ENCODE data around the gene NFILZ. TPM values are rescaled to one million over a fixed set of nuclear protein-coding genes. Genes with fewer than 3 reads are reported as not detected.

NFILZ gene
- total RNA-seq, 1 experiment from 2014 or later = not detected

DNA sequence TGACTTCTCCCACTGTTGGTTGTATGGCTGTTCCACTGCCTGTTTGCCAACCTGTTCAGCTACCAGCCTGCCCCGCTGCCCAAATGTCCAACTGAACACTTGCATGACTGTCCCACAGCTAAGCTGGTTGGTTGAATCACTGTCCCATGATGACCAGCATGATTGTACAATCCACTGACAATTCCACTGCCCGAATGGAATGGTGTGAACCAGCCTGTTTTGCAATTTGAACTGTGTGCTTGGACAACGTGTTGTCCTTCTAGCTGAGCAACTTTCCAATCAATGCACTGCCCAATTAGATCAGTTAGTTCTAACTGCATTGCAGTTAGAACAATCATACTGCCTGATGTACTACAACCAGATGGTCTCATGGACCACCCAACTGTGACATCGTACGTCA is 28.6 kb upstream of the NFILZ start:
- no peak for DNase-seq (ENCODE audit: low read depth, low spot score)

More for the DNA sequence above, 28.6 kb upstream of the NFILZ start:
- RAD21 ChIA-PET (ENCODE audit: low non-redundant PET in 1 of 2, low total read pairs in 2 of 2, uncharacterized antibody in 2 of 2, unreplicated experiment in 2 of 2) = no interaction called here
- H2AFZ ChIP-seq (ENCODE audit: low read depth, low read length, poor library complexity, severe bottlenecking) = no peak overlapping the region
- H3K27ac ChIP-seq (ENCODE audit: low read depth, low read length) = no peak overlapping the region
- H3K79me2 ChIP-seq (ENCODE audit: insufficient read depth, low read length) = no peaks in the 10 kb centered on the region
- H3K9me3 ChIP-seq (ENCODE audit: control insufficient read depth in 1 of 2, insufficient read depth in 1 of 2, low read depth in 1 of 2, low read length in 2 of 2) = peaks cover 0 to 5% of the 10 kb centered on the region in 2 experiments; a peak in 2 of 4 replicates
- H3K4me2 ChIP-seq (ENCODE audit: low read length) = no peak overlapping the region
- POLR2A ChIA-PET = no interaction called here
- no peaks in the 10 kb centered on the region for H3K27me3 ChIP-seq (ENCODE audit: insufficient read depth, low read length)
- no peaks in the 10 kb centered on the region for H4K20me1 ChIP-seq (ENCODE audit: insufficient read depth)
- H3K9me2 ChIP-seq (ENCODE audit: insufficient read depth) = no peaks in the 10 kb centered on the region
- CTCF ChIA-PET = no interaction called here
- H3K36me3 ChIP-seq (ENCODE audit: control insufficient read depth in 1 of 2, insufficient read depth in 2 of 2, low read length in 2 of 2) = no peaks in the 10 kb centered on the region
- ATAC-seq = no peak
- TF ChIP-seq, protein P1, sequence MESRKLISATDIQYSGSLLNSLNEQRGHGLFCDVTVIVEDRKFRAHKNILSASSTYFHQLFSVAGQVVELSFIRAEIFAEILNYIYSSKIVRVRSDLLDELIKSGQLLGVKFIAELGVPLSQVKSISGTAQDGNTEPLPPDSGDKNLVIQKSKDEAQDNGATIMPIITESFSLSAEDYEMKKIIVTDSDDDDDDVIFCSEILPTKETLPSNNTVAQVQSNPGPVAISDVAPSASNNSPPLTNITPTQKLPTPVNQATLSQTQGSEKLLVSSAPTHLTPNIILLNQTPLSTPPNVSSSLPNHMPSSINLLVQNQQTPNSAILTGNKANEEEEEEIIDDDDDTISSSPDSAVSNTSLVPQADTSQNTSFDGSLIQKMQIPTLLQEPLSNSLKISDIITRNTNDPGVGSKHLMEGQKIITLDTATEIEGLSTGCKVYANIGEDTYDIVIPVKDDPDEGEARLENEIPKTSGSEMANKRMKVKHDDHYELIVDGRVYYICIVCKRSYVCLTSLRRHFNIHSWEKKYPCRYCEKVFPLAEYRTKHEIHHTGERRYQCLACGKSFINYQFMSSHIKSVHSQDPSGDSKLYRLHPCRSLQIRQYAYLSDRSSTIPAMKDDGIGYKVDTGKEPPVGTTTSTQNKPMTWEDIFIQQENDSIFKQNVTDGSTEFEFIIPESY (IDR thresholded peaks at IDR 0.05; ENCODE audit: extremely low read depth, insufficient replicate concordance, low read length) = no peak
- TF ChIP-seq EZH2 (IDR thresholded peaks at IDR 0.05) = no peak
- TF ChIP-seq EGR1 (IDR thresholded peaks at IDR 0.05; ENCODE audit: low read depth) = no peak
- no peak for TF ChIP-seq POLR2A (IDR thresholded peaks at IDR 0.05; ENCODE audit: borderline replicate concordance, extremely low read depth, insufficient read depth, insufficient read length)
- no peak for TF ChIP-seq ZNF274 (IDR thresholded peaks at IDR 0.05; ENCODE audit: low read depth, low read length)
- no peak for TF ChIP-seq POLR2AphosphoS5 (IDR thresholded peaks at IDR 0.05; ENCODE audit: low read depth, low read length)
- no peak for TF ChIP-seq EZH2phosphoT487 (IDR thresholded peaks at IDR 0.05; ENCODE audit: borderline replicate concordance)
- TF ChIP-seq JUND (IDR thresholded peaks at IDR 0.05) = no peak
- TF ChIP-seq MAX (IDR thresholded peaks at IDR 0.05) = no peak
- TF ChIP-seq, protein P2, sequence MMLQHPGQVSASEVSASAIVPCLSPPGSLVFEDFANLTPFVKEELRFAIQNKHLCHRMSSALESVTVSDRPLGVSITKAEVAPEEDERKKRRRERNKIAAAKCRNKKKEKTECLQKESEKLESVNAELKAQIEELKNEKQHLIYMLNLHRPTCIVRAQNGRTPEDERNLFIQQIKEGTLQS (IDR thresholded peaks at IDR 0.05) = no peak
- no peak for TF ChIP-seq YY1 (IDR thresholded peaks at IDR 0.05; ENCODE audit: extremely low read depth, insufficient replicate concordance, low read depth, low read length)
- TF ChIP-seq ELF1 (IDR thresholded peaks at IDR 0.05; ENCODE audit: borderline replicate concordance, low read depth) = no peak
- no peak for TF ChIP-seq REST (IDR thresholded peaks at IDR 0.05; ENCODE audit: low read depth)
- TF ChIP-seq CBX3 (IDR thresholded peaks at IDR 0.05; ENCODE audit: low read depth) = no peak
- no peak for TF ChIP-seq TCF7L2 (IDR thresholded peaks at IDR 0.05; ENCODE audit: borderline replicate concordance, extremely low read depth, insufficient read depth, insufficient read length)
- TF ChIP-seq SIN3A (IDR thresholded peaks at IDR 0.05; ENCODE audit: low read depth) = no peak
- no peak for TF ChIP-seq RAD21 (IDR thresholded peaks at IDR 0.05; ENCODE audit: low read depth)
- no peak for TF ChIP-seq SRF (IDR thresholded peaks at IDR 0.05; ENCODE audit: low read depth)
- no peaks in the 10 kb centered on the region for H3K4me1 ChIP-seq (ENCODE audit: control insufficient read depth in 1 of 2, insufficient read depth in 2 of 2, low read length in 2 of 2)
- no peak overlapping the region for H3K9ac ChIP-seq (ENCODE audit: low read length)
- intact Hi-C loops (cut with micrococcal nuclease) = no loop called here
- H3K4me3 ChIP-seq (replicated peaks in 1 of 2; ENCODE audit: low read depth in 1 of 2, low read length in 2 of 2) = no peak overlapping the region
- no TSS peak for BruUV-seq (replicated peaks)

Data from HCT116 (cell line).